ENCODE data around the gene ACOT9. TPM values are rescaled to one million over a fixed set of nuclear protein-coding genes. Genes with fewer than 3 reads are reported as not detected.
A peak's percentile ranks its signal among the peaks of the same experiment; 100 is the strongest.

Gene ACOT9
- total and polyA plus RNA-seq, 7 donors = 18.0 to 63.1 (median 32.6) TPM

- H3K4me1 ChIP-seq = peaks cover 0 to 9% (median 0%) of the 10 kb centered on the region in 4 donors
- H3K4me3 ChIP-seq = no peak overlapping the region
- peaks cover 0 to 12% (median 0%) of the 10 kb centered on the region in 4 donors for H3K36me3 ChIP-seq
- no peak for DNase-seq
- no peaks in the 10 kb centered on the region for H3K9me3 ChIP-seq
- no peaks in the 10 kb centered on the region for H3K27me3 ChIP-seq
- TF ChIP-seq CTCF (IDR thresholded peaks at IDR 0.05) (no peak), POLR2AphosphoS5 (IDR thresholded peaks at IDR 0.05) (no peak), EP300 (IDR thresholded peaks at IDR 0.05) (no peak), POLR2A (IDR thresholded peaks at IDR 0.05) (no peak)
- peak overlapping the region in 1 of 4 donors; percentile 57 for H3K27ac ChIP-seq
- intact Hi-C loops (cut with DNase I) = loop anchor here (10.0 kb wide), 1 partner anchor 266 kb away; the partner anchor contains the start of gene EIF2S3
Observed at GRCh38 chrX:23788521-23788920, 45.4 kb upstream of the ACOT9 start.

- WGBS, 2 donors = 90 to 97% methylated on average over 2 of the region's 2 CpGs
- Histone ChIP-seq H3K4me3 (no peak overlapping the region), H3K27ac (peak overlapping the region in 1 of 4 donors; percentile 57), H3K9me3 (no peaks in the 10 kb centered on the region), H3K36me3 (peaks cover 0 to 12% (median 0%) of the 10 kb centered on the region in 4 donors), H3K27me3 (no peaks in the 10 kb centered on the region), H3K4me1 (peaks cover 0 to 9% (median 0%) of the 10 kb centered on the region in 4 donors)
- TF ChIP-seq CTCF (IDR thresholded peaks at IDR 0.05) = no peak
- TF ChIP-seq POLR2A (IDR thresholded peaks at IDR 0.05) = no peak
- TF ChIP-seq EP300 (IDR thresholded peaks at IDR 0.05) = no peak
- TF ChIP-seq POLR2AphosphoS5 (IDR thresholded peaks at IDR 0.05) = no peak
- intact Hi-C loops (cut with DNase I) = loop anchor here (10.0 kb wide), 1 partner anchor 267 kb away; the partner anchor contains the start of gene EIF2S3
- DNase-seq = no peak
Observed at GRCh38 chrX:23787745-23788118, 44.7 kb upstream of the ACOT9 start.

DNA sequence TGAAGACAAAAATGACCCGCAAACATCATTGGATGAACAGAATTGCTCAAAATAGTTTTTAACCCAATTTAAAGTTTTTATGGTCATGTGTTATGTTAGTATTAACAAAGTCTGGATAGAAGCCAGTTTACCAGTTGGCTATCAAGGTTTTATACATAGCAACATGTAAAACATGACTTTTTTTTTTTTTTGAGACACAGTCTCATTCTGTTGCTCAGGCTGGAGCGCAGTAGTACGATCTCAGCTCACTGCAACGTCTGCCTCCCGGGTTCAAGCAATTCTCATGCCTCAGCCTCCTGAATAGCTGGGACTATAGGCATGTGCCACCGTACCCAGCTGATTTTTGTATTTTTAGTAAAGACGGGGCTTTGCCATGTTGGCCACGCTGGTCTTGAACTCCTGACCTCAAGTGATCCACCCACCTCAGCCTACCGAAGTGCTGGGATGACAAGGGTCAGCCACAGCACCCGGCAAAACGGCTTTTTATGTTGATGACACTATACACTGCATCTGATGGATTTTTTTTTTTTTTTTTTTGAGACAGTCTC lies 43.3 kb upstream of the ACOT9 start:
- no peaks in the 10 kb centered on the region for H3K9me3 ChIP-seq

DNA sequence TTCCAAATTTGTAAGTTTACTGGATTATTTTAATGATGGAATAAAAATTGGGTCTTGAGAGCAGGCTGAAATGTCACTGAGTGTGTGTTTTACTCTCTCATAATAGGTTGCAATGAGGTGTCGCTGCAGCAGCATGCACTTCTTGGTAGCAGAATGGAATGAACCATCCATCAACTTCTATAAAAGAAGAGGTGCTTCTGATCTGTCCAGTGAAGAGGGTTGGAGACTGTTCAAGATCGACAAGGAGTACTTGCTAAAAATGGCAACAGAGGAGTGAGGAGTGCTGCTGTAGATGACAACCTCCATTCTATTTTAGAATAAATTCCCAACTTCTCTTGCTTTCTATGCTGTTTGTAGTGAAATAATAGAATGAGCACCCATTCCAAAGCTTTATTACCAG lies 42.5 kb upstream of the ACOT9 start:
- H3K4me3 ChIP-seq = peak overlapping the region in 2 of 4 donors; percentile 70 to 74
- peaks cover 0 to 12% (median 0%) of the 10 kb centered on the region in 4 donors for H3K36me3 ChIP-seq
- no peak for TF ChIP-seq EP300 (IDR thresholded peaks at IDR 0.05)
- TF ChIP-seq POLR2A (IDR thresholded peaks at IDR 0.05) = peak in 1 of 2 donors; percentile 13
- no peak for TF ChIP-seq CTCF (IDR thresholded peaks at IDR 0.05)
- no peak for TF ChIP-seq POLR2AphosphoS5 (IDR thresholded peaks at IDR 0.05)
- H3K27me3 ChIP-seq = no peaks in the 10 kb centered on the region
- H3K9me3 ChIP-seq = no peaks in the 10 kb centered on the region
- WGBS, 2 donors = 29 to 66% methylated on average over 2 of the region's 2 CpGs
- H3K27ac ChIP-seq = peak overlapping the region in 3 of 4 donors; percentile 91 to 96 (median 94)
- intact Hi-C loops (cut with DNase I) = loop anchor here (10.0 kb wide), 1 partner anchor 269 kb away; the partner anchor contains the start of gene EIF2S3
- DNase-seq = no peak
- peaks cover 0 to 9% (median 0%) of the 10 kb centered on the region in 4 donors for H3K4me1 ChIP-seq

More for the DNA sequence above, 43.3 kb upstream of the ACOT9 start:
- peaks cover 0 to 9% (median 0%) of the 10 kb centered on the region in 4 donors for H3K4me1 ChIP-seq
- no peak for DNase-seq
- no peak for TF ChIP-seq CTCF (IDR thresholded peaks at IDR 0.05)
- TF ChIP-seq POLR2A (IDR thresholded peaks at IDR 0.05) = no peak
- peak in 1 of 4 donors; percentile 13 for TF ChIP-seq POLR2AphosphoS5 (IDR thresholded peaks at IDR 0.05)
- peak overlapping the region in 2 of 4 donors; percentile 31 to 94 for H3K27ac ChIP-seq
- H3K27me3 ChIP-seq = no peaks in the 10 kb centered on the region
- WGBS, 2 donors = 16 to 65% methylated on average over 11 of the region's 11 CpGs
- peaks cover 0 to 12% (median 0%) of the 10 kb centered on the region in 4 donors for H3K36me3 ChIP-seq
- intact Hi-C loops (cut with DNase I) = loop anchor here (10.0 kb wide), 1 partner anchor 268 kb away; the partner anchor contains the start of gene EIF2S3
- no peak overlapping the region for H3K4me3 ChIP-seq

Data from sigmoid colon (tissue), 7 donors.